ENCODE measurements around the gene TMEM117.

Gene TMEM117

DNA sequence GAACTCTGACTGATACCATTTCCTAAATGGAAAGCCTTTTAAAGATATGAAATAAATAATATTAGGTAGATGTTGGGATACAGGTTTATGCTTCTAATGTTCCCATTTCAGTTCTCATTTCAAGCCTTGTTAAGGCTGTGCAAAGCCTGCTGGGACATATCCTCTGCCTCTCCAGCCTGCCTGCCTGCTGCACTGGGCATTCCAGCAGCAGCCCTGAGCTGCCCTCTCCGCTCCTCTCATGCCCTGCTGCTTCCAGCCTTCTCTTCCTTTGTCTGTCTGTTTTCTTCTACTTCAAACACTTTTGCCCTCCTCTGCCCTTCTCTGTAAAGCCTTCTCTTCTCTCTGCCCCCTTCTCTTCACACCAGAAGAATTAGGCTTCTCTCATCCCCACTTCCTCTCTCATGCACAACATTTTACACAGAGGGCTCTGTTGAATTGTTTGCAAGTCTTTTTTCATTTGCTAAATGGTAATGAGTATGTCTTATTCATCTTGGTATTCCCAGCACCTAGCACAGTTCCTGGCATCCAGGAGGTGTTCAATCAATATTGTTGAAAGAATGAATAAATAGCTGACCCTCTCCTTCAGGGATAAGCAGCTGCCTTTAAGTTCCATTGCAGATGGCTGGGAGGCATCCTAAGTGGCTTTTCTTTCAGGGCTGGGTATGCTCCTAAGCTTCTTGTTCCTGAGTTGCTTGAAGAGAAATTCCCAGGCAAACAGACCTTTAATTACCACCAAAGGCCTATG is 292.3 kb downstream of the TMEM117 start:
- TF ChIP-seq POLR2A (IDR thresholded peaks at IDR 0.05; ENCODE audit: extremely low read depth, insufficient read length) = no peak
- TF ChIP-seq, protein P1, sequence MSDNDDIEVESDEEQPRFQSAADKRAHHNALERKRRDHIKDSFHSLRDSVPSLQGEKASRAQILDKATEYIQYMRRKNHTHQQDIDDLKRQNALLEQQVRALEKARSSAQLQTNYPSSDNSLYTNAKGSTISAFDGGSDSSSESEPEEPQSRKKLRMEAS (IDR thresholded peaks at IDR 0.05; ENCODE audit: low read depth, low read length) = no peak
- TF ChIP-seq, protein P2, sequence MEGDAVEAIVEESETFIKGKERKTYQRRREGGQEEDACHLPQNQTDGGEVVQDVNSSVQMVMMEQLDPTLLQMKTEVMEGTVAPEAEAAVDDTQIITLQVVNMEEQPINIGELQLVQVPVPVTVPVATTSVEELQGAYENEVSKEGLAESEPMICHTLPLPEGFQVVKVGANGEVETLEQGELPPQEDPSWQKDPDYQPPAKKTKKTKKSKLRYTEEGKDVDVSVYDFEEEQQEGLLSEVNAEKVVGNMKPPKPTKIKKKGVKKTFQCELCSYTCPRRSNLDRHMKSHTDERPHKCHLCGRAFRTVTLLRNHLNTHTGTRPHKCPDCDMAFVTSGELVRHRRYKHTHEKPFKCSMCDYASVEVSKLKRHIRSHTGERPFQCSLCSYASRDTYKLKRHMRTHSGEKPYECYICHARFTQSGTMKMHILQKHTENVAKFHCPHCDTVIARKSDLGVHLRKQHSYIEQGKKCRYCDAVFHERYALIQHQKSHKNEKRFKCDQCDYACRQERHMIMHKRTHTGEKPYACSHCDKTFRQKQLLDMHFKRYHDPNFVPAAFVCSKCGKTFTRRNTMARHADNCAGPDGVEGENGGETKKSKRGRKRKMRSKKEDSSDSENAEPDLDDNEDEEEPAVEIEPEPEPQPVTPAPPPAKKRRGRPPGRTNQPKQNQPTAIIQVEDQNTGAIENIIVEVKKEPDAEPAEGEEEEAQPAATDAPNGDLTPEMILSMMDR (IDR thresholded peaks at IDR 0.05; ENCODE audit: low read depth, low read length) = no peak
- TF ChIP-seq MYC (IDR thresholded peaks at IDR 0.05; ENCODE audit: low read depth, low read length) = no peak
- DNase-seq (ENCODE audit: low read depth) = no peak
- no peak overlapping the region for H3K4me3 ChIP-seq (ENCODE audit: low read depth, low read length)

DNA sequence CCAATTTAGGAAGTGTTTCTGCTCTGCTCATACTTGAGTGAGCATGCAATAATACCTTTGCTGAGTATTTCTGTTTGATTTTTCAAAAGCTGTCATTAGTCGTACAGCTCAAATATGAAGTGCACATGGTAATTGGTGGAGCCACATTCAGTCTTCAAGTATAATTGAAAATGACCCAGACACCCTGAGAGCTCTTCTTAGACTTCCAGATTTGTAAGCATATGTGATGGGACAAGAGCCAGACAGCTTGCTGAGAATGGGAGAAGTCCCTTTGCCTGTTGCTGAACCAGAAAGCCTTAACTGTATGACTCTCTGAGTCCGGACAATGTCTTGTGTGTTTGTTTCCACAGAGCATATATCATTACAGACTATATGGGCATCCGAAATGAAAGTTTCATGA is 307.3 kb downstream of the TMEM117 start:
- no peak overlapping the region for H3K4me3 ChIP-seq (ENCODE audit: low read depth, low read length)
- no peak for DNase-seq (ENCODE audit: low read depth)
- TF ChIP-seq MYC (IDR thresholded peaks at IDR 0.05; ENCODE audit: low read depth, low read length) (no peak), POLR2A (IDR thresholded peaks at IDR 0.05; ENCODE audit: extremely low read depth, insufficient read length) (no peak)
- TF ChIP-seq, protein P2 (IDR thresholded peaks at IDR 0.05; ENCODE audit: low read depth, low read length) = no peak
- TF ChIP-seq, protein P1 (IDR thresholded peaks at IDR 0.05; ENCODE audit: low read depth, low read length) = no peak

DNA sequence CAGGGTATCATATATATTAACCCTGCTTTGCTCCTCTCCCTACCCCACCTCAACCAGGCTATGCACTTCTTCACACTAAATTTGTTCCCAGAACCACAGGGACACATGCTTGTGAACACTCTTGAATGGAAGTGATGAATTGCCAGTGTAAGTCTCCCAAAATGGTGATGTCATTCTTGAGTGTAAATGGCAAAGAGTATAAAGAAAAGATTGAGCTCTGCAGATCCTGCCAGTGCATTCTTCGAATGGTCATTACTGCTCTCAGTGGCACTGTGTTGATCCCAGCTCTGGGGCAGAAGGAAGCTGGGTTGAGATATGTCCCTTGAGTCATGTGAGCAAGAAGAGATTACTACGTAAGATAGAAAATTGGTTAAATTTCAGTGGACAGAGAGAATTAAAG is 313.1 kb downstream of the TMEM117 start:
- TF ChIP-seq, protein P2 (IDR thresholded peaks at IDR 0.05; ENCODE audit: low read depth, low read length) = no peak
- TF ChIP-seq POLR2A (IDR thresholded peaks at IDR 0.05; ENCODE audit: extremely low read depth, insufficient read length) = no peak
- TF ChIP-seq MYC (IDR thresholded peaks at IDR 0.05; ENCODE audit: low read depth, low read length) = no peak
- TF ChIP-seq, protein P1 (IDR thresholded peaks at IDR 0.05; ENCODE audit: low read depth, low read length) = no peak

DNA sequence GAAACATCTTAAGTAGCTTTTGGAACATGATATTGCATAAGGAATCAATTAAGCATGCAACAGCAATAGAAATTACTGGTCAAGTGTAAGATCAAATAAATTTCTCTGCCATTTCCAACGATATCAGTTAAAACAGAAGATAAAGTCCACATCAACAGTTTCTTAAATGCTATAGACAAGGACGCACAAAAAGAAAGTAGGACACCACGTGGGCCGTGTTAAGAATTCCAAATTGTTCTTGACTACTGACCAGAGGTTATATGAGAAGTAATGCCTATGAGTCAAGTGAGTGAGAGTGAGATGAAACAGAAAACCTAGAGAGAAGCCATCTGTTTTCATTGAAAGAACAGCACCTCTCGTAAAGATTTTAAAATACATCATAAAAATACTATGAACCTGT is 318.2 kb downstream of the TMEM117 start:
- no peak for DNase-seq (ENCODE audit: low read depth)
- no peak overlapping the region for H3K4me3 ChIP-seq (ENCODE audit: low read depth, low read length)

More for the DNA sequence above, 313.1 kb downstream of the TMEM117 start:
- DNase-seq (ENCODE audit: low read depth) = no peak
- H3K4me3 ChIP-seq (ENCODE audit: low read depth, low read length) = no peak overlapping the region

DNA sequence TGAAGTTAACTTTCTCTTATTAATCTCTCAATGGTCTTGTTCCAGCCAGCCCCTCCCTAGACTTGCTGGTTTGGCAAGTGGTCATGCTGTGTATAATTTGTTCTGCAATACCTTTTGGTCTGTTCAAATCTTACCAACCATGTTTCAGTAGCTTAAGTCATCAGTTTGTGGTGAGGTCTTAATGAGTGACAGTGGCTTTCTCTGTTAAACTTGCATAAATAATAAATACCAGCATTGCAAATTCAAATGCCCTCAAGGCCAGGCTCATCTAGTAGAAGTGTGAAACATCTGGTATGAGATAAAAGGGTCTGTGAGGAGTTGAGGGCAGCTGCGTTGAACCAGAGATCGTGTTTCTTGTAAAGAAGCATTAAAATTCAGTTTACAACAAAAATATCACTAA is 319.5 kb downstream of the TMEM117 start:
- no peak for DNase-seq (ENCODE audit: low read depth)
- H3K4me3 ChIP-seq (ENCODE audit: low read depth, low read length) = no peak overlapping the region
- TF ChIP-seq, protein P1 (IDR thresholded peaks at IDR 0.05; ENCODE audit: low read depth, low read length) = no peak
- TF ChIP-seq POLR2A (IDR thresholded peaks at IDR 0.05; ENCODE audit: extremely low read depth, insufficient read length) = no peak
- TF ChIP-seq, protein P2 (IDR thresholded peaks at IDR 0.05; ENCODE audit: low read depth, low read length) = no peak

More for the DNA sequence above, 318.2 kb downstream of the TMEM117 start:
- TF ChIP-seq MYC (IDR thresholded peaks at IDR 0.05; ENCODE audit: low read depth, low read length) = no peak
- TF ChIP-seq, protein P1 (IDR thresholded peaks at IDR 0.05; ENCODE audit: low read depth, low read length) = no peak
- TF ChIP-seq, protein P2 (IDR thresholded peaks at IDR 0.05; ENCODE audit: low read depth, low read length) = no peak
- TF ChIP-seq POLR2A (IDR thresholded peaks at IDR 0.05; ENCODE audit: extremely low read depth, insufficient read length) = no peak

Measured in NB4 (cell line).